Ishikawa (cell line): Measurements from ENCODE around the gene GAREM1.

ENCODE experiments used
- EGR1 ChIP-seq: IDR thresholded peaks from 2 replicates; pipeline ENCODE4 v1.6.1; 2012
- RAD21 ChIP-seq: IDR thresholded peaks from 2 replicates; pipeline ENCODE4 v1.6.1; 2012; ENCODE audit warnings: low read depth
- TAF1 ChIP-seq: IDR thresholded peaks from 2 replicates; pipeline ENCODE4 v1.6.1; 2012; ENCODE audit warnings: low read depth, mild to moderate bottlenecking
- TEAD4 ChIP-seq: IDR thresholded peaks from 2 replicates; pipeline ENCODE4 v1.6.1; 2012
- YY1 ChIP-seq: IDR thresholded peaks from 2 replicates; pipeline ENCODE4 v1.6.1; 2012; ENCODE audit warnings: low read depth
- TF ChIP-seq, protein P1 (sequence below): IDR thresholded peaks from 2 replicates; pipeline ENCODE4 v1.6.1; 2012
- TF ChIP-seq, protein P2 (sequence below): IDR thresholded peaks from 2 replicates; pipeline ENCODE4 v1.6.1; 2012

DNA sequence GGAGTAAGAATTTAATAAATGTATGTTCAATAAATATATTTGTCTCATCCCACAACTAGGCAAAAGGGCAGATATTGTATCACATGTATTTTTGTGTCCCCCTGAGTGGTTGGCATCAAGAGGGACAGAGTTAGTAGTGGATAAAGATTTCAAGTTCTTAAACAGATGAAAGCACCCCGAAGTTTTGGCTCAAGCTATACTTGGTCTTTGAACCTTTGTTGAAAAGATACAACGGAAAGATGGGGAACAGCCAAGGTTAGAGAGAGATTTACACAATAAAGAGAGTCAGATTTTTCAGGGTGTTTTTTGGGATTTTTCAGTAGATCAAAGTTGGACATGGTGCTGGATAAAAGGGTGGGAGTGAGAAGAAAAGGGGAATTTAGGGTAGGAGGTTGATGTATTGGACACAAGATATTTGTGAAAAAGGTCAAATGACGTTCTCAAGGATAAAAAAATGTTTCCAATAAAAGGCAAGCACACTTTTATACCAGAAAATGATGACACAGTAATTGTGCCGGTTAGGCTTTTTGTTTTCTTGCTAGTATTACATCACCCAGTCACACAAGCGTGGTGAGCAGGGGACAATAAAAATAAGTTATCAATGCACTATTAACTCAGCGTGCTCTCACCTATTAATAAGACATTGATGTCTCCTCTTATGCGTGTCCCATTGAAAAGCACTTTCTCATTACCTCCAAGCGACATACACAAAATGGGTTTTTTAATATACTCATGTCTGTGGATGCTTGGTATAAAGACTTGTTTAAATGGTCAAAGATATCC is 221.3 kb downstream of the GAREM1 start:
- TF ChIP-seq YY1 (no peak), RAD21 (no peak), TEAD4 (no peak), TAF1 (no peak), EGR1 (no peak)
- TF ChIP-seq, protein P1, sequence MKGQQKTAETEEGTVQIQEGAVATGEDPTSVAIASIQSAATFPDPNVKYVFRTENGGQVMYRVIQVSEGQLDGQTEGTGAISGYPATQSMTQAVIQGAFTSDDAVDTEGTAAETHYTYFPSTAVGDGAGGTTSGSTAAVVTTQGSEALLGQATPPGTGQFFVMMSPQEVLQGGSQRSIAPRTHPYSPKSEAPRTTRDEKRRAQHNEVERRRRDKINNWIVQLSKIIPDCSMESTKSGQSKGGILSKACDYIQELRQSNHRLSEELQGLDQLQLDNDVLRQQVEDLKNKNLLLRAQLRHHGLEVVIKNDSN = no peak
- TF ChIP-seq, protein P2, sequence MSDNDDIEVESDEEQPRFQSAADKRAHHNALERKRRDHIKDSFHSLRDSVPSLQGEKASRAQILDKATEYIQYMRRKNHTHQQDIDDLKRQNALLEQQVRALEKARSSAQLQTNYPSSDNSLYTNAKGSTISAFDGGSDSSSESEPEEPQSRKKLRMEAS = no peak
